Activated T-helper 2 cell treated with anti-CD3 and anti-CD28 coated beads, Interferon-gamma antibody, Interleukin-2, Interleukin-4, amounts not matched to agents 10 μg/mL and 5 μg/mL and 100 μg/mL, durations not matched to agents 14 hours and 24 hours and 36 hours (primary cell): Measurements from ENCODE around the gene FOXP1. TPM values are rescaled to one million over a fixed set of nuclear protein-coding genes. Genes with fewer than 3 reads are reported as not detected.

Experiments used
- DNase-seq: peaks from one replicate; pipeline ENCODE4 v3.0.0; 2021; ENCODE audit warnings: low spot score
- H3K27ac Mint-ChIP-seq: one replicate; pipeline ENCODE4 v1.8.0; 2021; ENCODE audit warnings: mixed read lengths
- H3K27me3 Mint-ChIP-seq: one replicate; pipeline ENCODE4 v1.8.0; 2021; ENCODE audit warnings: low read depth, mixed read lengths
- H3K36me3 Mint-ChIP-seq: one replicate; pipeline ENCODE4 v1.8.0; 2021; ENCODE audit warnings: low read depth, mixed read lengths
- H3K4me1 Mint-ChIP-seq: one replicate; pipeline ENCODE4 v1.8.0; 2021; ENCODE audit warnings: low read depth, mixed read lengths
- H3K4me3 Mint-ChIP-seq: one replicate; pipeline ENCODE4 v1.8.0; 2021; ENCODE audit warnings: low read depth, mild to moderate bottlenecking, moderate library complexity, mixed read lengths
- H3K9me3 Mint-ChIP-seq: one replicate; pipeline ENCODE4 v1.8.0; 2021; ENCODE audit warnings: mixed read lengths
- intact Hi-C: fragments of 100-400 bp; cut with micrococcal nuclease; formaldehyde crosslinking; loops from one replicate; pipeline ENCODE4 v1.15.1; 2023
- total RNA-seq: library from RNA; stranded (reverse); gene quantifications from 2 replicates; pipeline ENCODE4 v1.2.3, GENCODE V29; 2022

FOXP1 gene
- total RNA-seq, 1 donor from 2014 or later: 132 TPM

- intact Hi-C loops: loop anchor here (5.0 kb wide), 1 partner anchor 179 kb away; no protein-coding TSS in a partner anchor
- peaks cover 47% of the 10 kb centered on the region for H3K4me1 Mint-ChIP-seq
These were observed 570.6 kb downstream of the FOXP1 start for GRCh38 chr3:71012971-71013370.

GRCh38 chr3:71011565-71012287, 571.8 kb downstream of the FOXP1 start:
- DNase-seq: no peak
- H3K4me1 Mint-ChIP-seq: peaks cover 57% of the 10 kb centered on the region
- no peaks in the 10 kb centered on the region for H3K9me3 Mint-ChIP-seq
- peak overlapping the region; percentile 35 for H3K4me3 Mint-ChIP-seq
- intact Hi-C loops: loop anchor here (1.0 to 5.0 kb wide), 11 partner anchors 13 to 575 kb away; no protein-coding TSS in a partner anchor
- no peaks in the 10 kb centered on the region for H3K27me3 Mint-ChIP-seq
- peak overlapping the region; percentile 94 for H3K27ac Mint-ChIP-seq
- peaks cover 67% of the 10 kb centered on the region for H3K36me3 Mint-ChIP-seq

More at GRCh38 chr3:71012971-71013370, 570.6 kb downstream of the FOXP1 start:
- Mint-ChIP-seq H3K27ac (no peak overlapping the region), H3K9me3 (no peaks in the 10 kb centered on the region), H3K4me3 (no peak overlapping the region), H3K36me3 (peaks cover 60% of the 10 kb centered on the region), H3K27me3 (no peaks in the 10 kb centered on the region)
- DNase-seq: no peak

- Mint-ChIP-seq H3K27ac (peak overlapping the region; percentile 94), H3K9me3 (no peaks in the 10 kb centered on the region), H3K4me1 (peaks cover 57% of the 10 kb centered on the region), H3K4me3 (peak overlapping the region; percentile 35), H3K27me3 (no peaks in the 10 kb centered on the region), H3K36me3 (peaks cover 58% of the 10 kb centered on the region)
- peak; percentile 46 for DNase-seq
- intact Hi-C loops: loop anchor here (1.0 to 5.0 kb wide), 14 partner anchors 14 to 576 kb away; no protein-coding TSS in a partner anchor
These were observed 572.6 kb downstream of the FOXP1 start for GRCh38 chr3:71010726-71011455.

GRCh38 chr3:71008350-71008935, 575.1 kb downstream of the FOXP1 start:
- intact Hi-C loops: no loop called here
- no peaks in the 10 kb centered on the region for H3K27me3 Mint-ChIP-seq
- H3K4me1 Mint-ChIP-seq: peaks cover 58% of the 10 kb centered on the region
- H3K36me3 Mint-ChIP-seq: peaks cover 40% of the 10 kb centered on the region
- no peaks in the 10 kb centered on the region for H3K9me3 Mint-ChIP-seq
- no peak overlapping the region for H3K4me3 Mint-ChIP-seq
- H3K27ac Mint-ChIP-seq: peak overlapping the region; percentile 74
- DNase-seq: no peak

GRCh38 chr3:71006810-71007785, 576.4 kb downstream of the FOXP1 start:
- Mint-ChIP-seq H3K9me3 (no peaks in the 10 kb centered on the region), H3K4me1 (peaks cover 59% of the 10 kb centered on the region), H3K27me3 (no peaks in the 10 kb centered on the region), H3K4me3 (no peak overlapping the region), H3K36me3 (peaks cover 30% of the 10 kb centered on the region), H3K27ac (no peak overlapping the region)
- intact Hi-C loops: loop anchor here (1.0 kb wide), 1 partner anchor 297 kb away; no protein-coding TSS in a partner anchor
- no peak for DNase-seq

GRCh38 chr3:71005702-71006321, 577.7 kb downstream of the FOXP1 start:
- H3K4me1 Mint-ChIP-seq: peaks cover 57% of the 10 kb centered on the region
- no peak overlapping the region for H3K27ac Mint-ChIP-seq
- no peak overlapping the region for H3K4me3 Mint-ChIP-seq
- H3K27me3 Mint-ChIP-seq: no peaks in the 10 kb centered on the region
- H3K9me3 Mint-ChIP-seq: no peaks in the 10 kb centered on the region
- H3K36me3 Mint-ChIP-seq: peaks cover 26% of the 10 kb centered on the region
- DNase-seq: no peak
- intact Hi-C loops: no loop called here

GRCh38 chr3:71003511-71003910, 580.0 kb downstream of the FOXP1 start:
- intact Hi-C loops: no loop called here
- Mint-ChIP-seq H3K27me3 (no peaks in the 10 kb centered on the region), H3K4me1 (peaks cover 46% of the 10 kb centered on the region), H3K27ac (no peak overlapping the region), H3K4me3 (no peak overlapping the region), H3K9me3 (no peaks in the 10 kb centered on the region), H3K36me3 (peaks cover 37% of the 10 kb centered on the region)
- no peak for DNase-seq

GRCh38 chr3:71002298-71002697, 581.2 kb downstream of the FOXP1 start:
- Mint-ChIP-seq H3K27ac (no peak overlapping the region), H3K27me3 (no peaks in the 10 kb centered on the region), H3K4me3 (no peak overlapping the region), H3K9me3 (no peaks in the 10 kb centered on the region), H3K36me3 (peaks cover 38% of the 10 kb centered on the region), H3K4me1 (peaks cover 40% of the 10 kb centered on the region)
- no peak for DNase-seq
- intact Hi-C loops: no loop called here

GRCh38 chr3:71001303-71001830, 582.2 kb downstream of the FOXP1 start:
- no peaks in the 10 kb centered on the region for H3K9me3 Mint-ChIP-seq
- intact Hi-C loops: no loop called here
- H3K4me1 Mint-ChIP-seq: peaks cover 35% of the 10 kb centered on the region

GRCh38 chr3:71000483-71000882, 583.0 kb downstream of the FOXP1 start:
- Mint-ChIP-seq H3K27me3 (no peaks in the 10 kb centered on the region), H3K36me3 (peaks cover 43% of the 10 kb centered on the region), H3K27ac (no peak overlapping the region), H3K4me1 (peaks cover 32% of the 10 kb centered on the region), H3K9me3 (no peaks in the 10 kb centered on the region), H3K4me3 (no peak overlapping the region)
- intact Hi-C loops: no loop called here
- DNase-seq: no peak

More at GRCh38 chr3:71001303-71001830, 582.2 kb downstream of the FOXP1 start:
- peaks cover 42% of the 10 kb centered on the region for H3K36me3 Mint-ChIP-seq
- no peak for DNase-seq
- H3K27ac Mint-ChIP-seq: no peak overlapping the region
- H3K27me3 Mint-ChIP-seq: no peaks in the 10 kb centered on the region
- H3K4me3 Mint-ChIP-seq: no peak overlapping the region

- H3K36me3 Mint-ChIP-seq: peaks cover 47% of the 10 kb centered on the region
- intact Hi-C loops: no loop called here
These were observed 583.8 kb downstream of the FOXP1 start for GRCh38 chr3:70999730-71000129.

More at GRCh38 chr3:70999730-71000129, 583.8 kb downstream of the FOXP1 start:
- H3K27ac Mint-ChIP-seq: peak overlapping the region; percentile 21
- no peak for DNase-seq
- no peaks in the 10 kb centered on the region for H3K9me3 Mint-ChIP-seq
- H3K4me1 Mint-ChIP-seq: peaks cover 31% of the 10 kb centered on the region
- H3K4me3 Mint-ChIP-seq: no peak overlapping the region
- H3K27me3 Mint-ChIP-seq: no peaks in the 10 kb centered on the region
